ENCODE measurements around the gene SH3TC1.

SH3TC1 gene

DNA sequence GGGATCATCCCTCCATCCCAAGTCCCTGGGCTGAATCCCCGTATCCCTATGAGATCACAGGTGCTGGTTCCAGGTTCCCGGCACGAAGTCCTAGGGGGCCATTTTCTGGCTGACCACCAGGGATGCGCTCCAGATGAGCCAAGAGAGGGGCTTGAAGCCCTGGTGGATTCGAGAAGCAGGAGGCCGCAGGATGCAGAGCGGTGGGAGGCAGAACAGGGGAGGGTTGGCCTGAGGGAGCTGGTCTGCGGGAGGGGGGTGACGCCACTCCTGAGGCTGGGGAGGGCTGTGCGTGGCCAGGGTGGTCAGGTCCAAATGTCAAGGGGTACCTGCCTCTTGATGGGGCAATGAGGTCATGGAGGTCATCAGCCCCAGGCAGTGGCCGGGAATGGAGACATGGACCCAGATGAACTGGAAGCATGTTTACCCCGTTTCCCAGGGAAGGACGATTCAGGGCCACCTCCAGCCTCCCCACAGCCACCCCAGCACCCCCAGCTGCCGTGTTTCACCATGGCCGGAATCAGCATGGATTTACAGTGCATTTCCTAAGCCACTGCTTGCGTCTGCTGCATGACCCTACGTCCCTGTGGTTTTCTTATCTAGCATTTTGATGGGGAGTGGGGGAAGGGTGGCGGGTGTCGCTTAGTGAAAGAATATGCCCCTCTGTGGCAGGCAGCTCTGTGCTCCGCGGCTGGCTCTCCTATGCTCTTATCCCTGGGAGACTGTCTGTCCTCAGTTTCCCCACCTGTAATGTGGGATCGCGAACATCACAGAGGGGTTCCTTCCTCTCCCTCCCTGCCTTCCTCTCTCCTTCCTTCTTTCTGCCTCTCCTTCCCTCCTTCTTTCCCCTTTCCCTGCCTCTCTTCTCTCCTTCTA is 53.4 kb downstream of the SH3TC1 start:
- no peak overlapping the region for H3K4me2 ChIP-seq (ENCODE audit: low read length)
- TF ChIP-seq, protein P1, sequence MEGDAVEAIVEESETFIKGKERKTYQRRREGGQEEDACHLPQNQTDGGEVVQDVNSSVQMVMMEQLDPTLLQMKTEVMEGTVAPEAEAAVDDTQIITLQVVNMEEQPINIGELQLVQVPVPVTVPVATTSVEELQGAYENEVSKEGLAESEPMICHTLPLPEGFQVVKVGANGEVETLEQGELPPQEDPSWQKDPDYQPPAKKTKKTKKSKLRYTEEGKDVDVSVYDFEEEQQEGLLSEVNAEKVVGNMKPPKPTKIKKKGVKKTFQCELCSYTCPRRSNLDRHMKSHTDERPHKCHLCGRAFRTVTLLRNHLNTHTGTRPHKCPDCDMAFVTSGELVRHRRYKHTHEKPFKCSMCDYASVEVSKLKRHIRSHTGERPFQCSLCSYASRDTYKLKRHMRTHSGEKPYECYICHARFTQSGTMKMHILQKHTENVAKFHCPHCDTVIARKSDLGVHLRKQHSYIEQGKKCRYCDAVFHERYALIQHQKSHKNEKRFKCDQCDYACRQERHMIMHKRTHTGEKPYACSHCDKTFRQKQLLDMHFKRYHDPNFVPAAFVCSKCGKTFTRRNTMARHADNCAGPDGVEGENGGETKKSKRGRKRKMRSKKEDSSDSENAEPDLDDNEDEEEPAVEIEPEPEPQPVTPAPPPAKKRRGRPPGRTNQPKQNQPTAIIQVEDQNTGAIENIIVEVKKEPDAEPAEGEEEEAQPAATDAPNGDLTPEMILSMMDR (IDR thresholded peaks at IDR 0.05; ENCODE audit: low read depth, low read length, poor library complexity, severe bottlenecking) = no peak
- no peak for TF ChIP-seq EZH2phosphoT487 (IDR thresholded peaks at IDR 0.05; ENCODE audit: borderline replicate concordance, low read length)
- no peaks in the 10 kb centered on the region for H3K9me2 ChIP-seq (replicated peaks; ENCODE audit: control insufficient read depth, low read length)
- H3F3A ChIP-seq (ENCODE audit: control insufficient read depth, insufficient read depth) = no peaks in the 10 kb centered on the region
- H3K79me2 ChIP-seq (ENCODE audit: control insufficient read depth, low read length) = no peaks in the 10 kb centered on the region
- H3K27ac ChIP-seq (ENCODE audit: low read depth, low read length) = no peak overlapping the region
- no peaks in the 10 kb centered on the region for H4K20me1 ChIP-seq (ENCODE audit: control insufficient read depth, insufficient read depth, low read depth, low read length)
- H3K9me3 ChIP-seq (ENCODE audit: control insufficient read depth, insufficient read depth, low read length) = no peaks in the 10 kb centered on the region
- H3K4me1 ChIP-seq (ENCODE audit: control insufficient read depth, low read length) = no peaks in the 10 kb centered on the region
- no peaks in the 10 kb centered on the region; the same call in 1 of the 2 replicates for H3K27me3 ChIP-seq (ENCODE audit: control insufficient read depth, low read length)
- H3K36me3 ChIP-seq (ENCODE audit: control insufficient read depth, low read length) = no peaks in the 10 kb centered on the region
- no peak overlapping the region for H3K4me3 ChIP-seq (ENCODE audit: low read length)

DNA sequence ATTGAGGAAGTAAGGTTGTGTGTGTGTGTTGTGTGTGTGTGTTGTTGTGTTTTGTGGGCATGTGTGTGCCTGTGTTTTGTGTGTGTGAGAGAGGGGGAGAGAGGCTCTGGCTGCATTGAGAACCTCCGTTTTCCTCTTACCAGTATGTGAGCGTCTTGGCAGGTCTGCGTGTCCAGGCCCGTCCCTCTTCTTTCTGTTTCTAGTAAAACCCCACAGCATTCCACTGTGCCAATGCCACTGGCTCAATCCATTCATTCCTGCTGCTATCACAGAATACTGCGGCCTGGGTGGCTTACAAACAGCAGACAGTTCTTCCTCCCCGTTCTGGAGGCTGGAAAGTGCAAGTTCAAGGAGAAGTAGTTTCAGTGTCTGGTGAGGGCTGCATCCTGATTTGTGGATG is 55.0 kb downstream of the SH3TC1 start:
- no peaks in the 10 kb centered on the region for H3F3A ChIP-seq (ENCODE audit: control insufficient read depth, insufficient read depth)
- no peak overlapping the region for H3K4me3 ChIP-seq (ENCODE audit: low read length)
- no peaks in the 10 kb centered on the region for H3K9me3 ChIP-seq (ENCODE audit: control insufficient read depth, insufficient read depth, low read length)
- H3K36me3 ChIP-seq (ENCODE audit: control insufficient read depth, low read length) = no peaks in the 10 kb centered on the region
- no peaks in the 10 kb centered on the region for H4K20me1 ChIP-seq (ENCODE audit: control insufficient read depth, insufficient read depth, low read depth, low read length)
- peaks cover 8% of the 10 kb centered on the region for H3K4me1 ChIP-seq (ENCODE audit: control insufficient read depth, low read length)
- H3K79me2 ChIP-seq (ENCODE audit: control insufficient read depth, low read length) = no peaks in the 10 kb centered on the region
- peaks cover 3% of the 10 kb centered on the region; the same call in 1 of the 2 replicates for H3K27me3 ChIP-seq (ENCODE audit: control insufficient read depth, low read length)
- no peak overlapping the region for H3K4me2 ChIP-seq (ENCODE audit: low read length)
- H3K27ac ChIP-seq (ENCODE audit: low read depth, low read length) = no peak overlapping the region
- no peak for TF ChIP-seq EZH2phosphoT487 (IDR thresholded peaks at IDR 0.05; ENCODE audit: borderline replicate concordance, low read length)
- TF ChIP-seq, protein P1 (IDR thresholded peaks at IDR 0.05; ENCODE audit: low read depth, low read length, poor library complexity, severe bottlenecking) = no peak
- H3K9me2 ChIP-seq (replicated peaks; ENCODE audit: control insufficient read depth, low read length) = no peaks in the 10 kb centered on the region

DNA sequence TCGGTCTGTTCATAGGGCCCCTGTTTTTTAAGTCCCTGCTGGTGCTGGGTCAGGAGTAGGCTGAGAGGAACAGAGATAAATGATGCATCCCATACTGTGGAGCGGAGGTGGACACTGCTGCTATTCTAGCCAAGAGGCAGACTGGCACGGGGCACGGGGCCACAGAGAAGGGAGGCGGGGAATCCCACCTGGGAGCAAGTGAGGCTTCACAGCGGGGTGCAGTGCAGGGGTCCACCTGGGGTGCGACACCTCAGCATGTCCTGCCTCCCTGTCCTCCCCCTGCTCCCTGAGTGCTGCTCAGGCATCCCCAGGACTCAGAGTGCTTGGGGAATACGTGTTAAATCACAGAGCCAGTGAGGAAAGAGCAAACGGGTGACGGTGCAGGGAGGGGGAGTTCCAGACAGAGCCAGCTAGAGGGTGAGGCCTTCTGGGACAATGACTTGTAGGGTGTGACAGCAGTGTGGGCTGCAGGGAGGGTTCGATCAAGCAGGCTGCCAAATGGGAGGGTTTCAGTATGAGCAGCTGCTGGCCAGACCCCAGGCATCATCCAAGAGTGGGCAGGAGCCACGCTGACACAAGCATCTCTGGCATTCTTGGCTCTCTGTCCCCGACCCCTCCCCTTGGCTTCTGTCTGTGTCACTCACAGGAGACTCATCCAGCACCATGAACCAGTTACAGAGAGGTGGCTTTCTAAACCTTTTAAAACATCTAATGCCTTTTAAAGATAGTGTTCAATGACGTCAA is 56.8 kb downstream of the SH3TC1 start:
- Histone ChIP-seq H3K27me3 (ENCODE audit: control insufficient read depth, low read length) (0 out of 2 replicates have a peak, but pooled peaks cover 3% of the 10 kb centered on the region), H3K9me2 (replicated peaks; ENCODE audit: control insufficient read depth, low read length) (no peaks in the 10 kb centered on the region), H4K20me1 (ENCODE audit: control insufficient read depth, insufficient read depth, low read depth, low read length) (no peaks in the 10 kb centered on the region), H3K36me3 (ENCODE audit: control insufficient read depth, low read length) (no peaks in the 10 kb centered on the region), H3K27ac (ENCODE audit: low read depth, low read length) (no peak overlapping the region), H3K4me1 (ENCODE audit: control insufficient read depth, low read length) (peaks cover 8% of the 10 kb centered on the region), H3K4me2 (ENCODE audit: low read length) (no peak overlapping the region), H3K4me3 (ENCODE audit: low read length) (no peak overlapping the region), H3F3A (ENCODE audit: control insufficient read depth, insufficient read depth) (no peaks in the 10 kb centered on the region), H3K9me3 (ENCODE audit: control insufficient read depth, insufficient read depth, low read length) (no peaks in the 10 kb centered on the region), H3K79me2 (ENCODE audit: control insufficient read depth, low read length) (no peaks in the 10 kb centered on the region)
- TF ChIP-seq, protein P1 (IDR thresholded peaks at IDR 0.05; ENCODE audit: low read depth, low read length, poor library complexity, severe bottlenecking) = no peak
- TF ChIP-seq EZH2phosphoT487 (IDR thresholded peaks at IDR 0.05; ENCODE audit: borderline replicate concordance, low read length) = no peak
